NCI-H2171 (cell line): ENCODE data around the gene ATP9B.

Source experiments
- DNase-seq: peaks from one replicate; lab custom pipeline; 2025; lab: John Stamatoyannopoulos, UW

ATP9B gene

DNA sequence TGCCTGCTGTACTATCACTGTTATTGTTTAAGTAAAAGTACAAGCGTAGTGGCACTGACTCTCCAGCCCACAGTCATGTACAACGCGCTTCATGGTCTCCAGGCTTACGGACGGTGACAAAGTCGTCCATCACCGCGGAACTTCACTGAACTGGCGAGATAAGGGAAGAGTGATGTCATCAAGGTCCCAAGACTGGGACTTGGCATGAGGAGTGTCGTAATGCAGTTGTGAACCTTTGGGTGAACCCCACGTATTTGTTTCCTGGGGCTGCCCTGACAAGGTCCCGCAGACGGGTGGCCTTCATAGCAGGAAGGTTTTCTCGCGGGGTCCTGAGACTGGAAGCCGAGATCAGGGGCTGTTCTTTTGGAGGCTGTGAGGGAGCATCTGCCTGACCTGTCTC, 343.8 kb downstream of the ATP9B start:
- no peak for DNase-seq

DNA sequence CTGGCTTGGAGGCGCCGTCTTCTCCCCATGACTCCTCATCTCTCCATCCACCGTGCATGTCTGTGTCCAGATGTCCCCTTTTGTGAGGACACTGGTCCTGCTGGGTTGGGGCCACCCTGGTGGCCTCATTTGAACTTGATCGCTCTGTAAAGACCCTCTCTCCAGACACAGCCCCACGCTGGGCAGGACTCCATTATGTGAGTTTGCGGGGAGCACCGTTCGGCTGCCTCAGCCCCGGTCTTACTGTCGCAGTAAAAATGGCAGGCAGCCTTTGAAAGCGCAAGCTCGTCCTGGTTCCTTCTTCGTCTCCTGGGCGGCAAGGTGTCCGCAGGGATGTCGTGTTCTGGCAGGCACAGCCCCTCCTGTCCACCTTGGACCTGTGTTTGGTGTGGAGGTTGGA, 344.2 kb downstream of the ATP9B start:
- DNase-seq: no peak

DNA sequence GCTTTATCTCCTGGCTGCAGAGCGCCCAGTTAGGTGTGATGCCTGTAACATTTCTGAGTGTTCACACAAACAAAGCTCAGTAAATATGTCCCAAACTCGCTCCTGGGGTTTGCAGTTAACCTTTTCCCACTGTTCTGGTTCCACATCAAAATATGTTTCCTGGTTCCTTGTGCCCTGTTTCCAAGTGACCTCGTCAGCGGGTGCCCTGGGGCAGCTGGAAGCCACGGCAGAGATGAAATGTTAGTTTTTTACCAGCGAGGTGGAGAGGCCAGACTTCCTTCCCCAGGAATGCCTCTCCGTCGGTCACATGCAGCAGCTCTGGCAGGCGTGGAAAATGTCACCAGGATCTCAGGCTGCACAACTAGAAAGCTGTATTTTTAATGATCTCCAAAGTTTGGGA, 344.7 kb downstream of the ATP9B start:
- DNase-seq: no peak

DNA sequence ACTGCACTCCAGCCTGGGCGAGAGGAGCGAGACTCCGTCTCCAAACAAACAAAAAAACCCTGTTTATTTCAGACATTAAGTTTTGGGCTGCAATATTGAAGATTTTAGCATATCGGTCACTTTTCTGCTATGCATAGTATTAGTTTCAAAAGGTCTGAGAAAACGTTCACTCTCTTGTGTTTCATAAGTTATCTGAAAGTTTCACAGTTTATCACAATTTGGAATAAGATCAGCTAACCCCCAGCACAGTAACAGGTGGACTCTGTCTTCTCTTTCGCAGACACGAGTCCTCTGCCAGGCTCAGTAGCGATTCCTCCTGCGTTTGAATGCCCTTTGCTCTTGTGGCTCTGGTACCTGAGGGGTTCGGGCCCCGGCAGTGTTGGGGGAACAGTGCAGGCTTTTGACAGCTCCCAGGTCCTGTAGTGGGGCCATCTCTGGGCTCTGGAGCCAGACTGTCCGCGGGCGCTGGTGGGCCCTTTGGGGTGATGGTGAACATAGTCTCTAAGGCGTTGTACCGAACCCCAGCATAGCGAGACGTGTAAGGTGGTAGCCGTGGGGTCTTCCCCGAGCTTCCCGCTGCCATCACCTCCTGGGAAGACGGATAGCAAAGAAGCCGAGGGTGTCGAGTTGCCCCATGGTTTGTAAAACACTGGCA, 347.0 kb downstream of the ATP9B start:
- no peak for DNase-seq

DNA sequence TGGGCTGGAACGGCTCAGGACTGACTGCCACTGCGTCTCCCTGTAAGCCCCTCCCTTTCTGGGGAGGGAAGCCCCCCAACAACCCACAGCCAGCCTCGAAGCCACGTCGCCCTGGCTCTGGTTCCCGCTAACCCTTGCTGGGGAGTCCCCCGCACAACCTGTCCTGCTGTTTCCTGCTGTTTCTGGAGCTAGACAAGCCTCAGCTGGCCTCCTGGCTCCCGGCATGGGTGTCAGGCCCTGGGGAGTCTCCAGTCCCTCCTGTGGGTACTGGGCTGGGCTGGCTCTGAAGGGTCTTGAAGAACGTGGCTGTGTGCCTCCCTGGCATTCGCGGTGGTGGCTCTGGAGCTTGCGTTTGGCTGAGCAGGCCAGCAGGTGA, 347.5 kb downstream of the ATP9B start:
- DNase-seq: no peak

DNA sequence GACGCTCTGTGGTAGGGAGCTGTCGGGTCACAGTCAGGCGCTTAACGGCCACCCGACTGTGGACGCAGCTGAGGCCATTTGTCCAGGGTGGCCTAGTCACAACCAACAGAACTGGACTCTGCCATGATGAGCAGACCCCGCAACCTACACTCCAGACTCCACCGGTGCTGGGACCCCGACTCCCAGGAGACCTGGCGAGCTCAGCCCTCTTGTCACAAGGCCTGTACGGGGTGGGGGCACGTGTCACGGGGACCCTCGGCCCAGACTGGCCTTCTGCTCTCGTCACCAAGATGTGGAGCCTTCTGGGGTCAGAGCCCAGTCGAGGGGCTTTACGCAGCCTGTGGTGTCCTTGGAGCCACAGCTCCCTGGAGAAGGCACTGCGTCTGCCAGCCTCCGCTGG, 349.0 kb downstream of the ATP9B start:
- no peak for DNase-seq

DNA sequence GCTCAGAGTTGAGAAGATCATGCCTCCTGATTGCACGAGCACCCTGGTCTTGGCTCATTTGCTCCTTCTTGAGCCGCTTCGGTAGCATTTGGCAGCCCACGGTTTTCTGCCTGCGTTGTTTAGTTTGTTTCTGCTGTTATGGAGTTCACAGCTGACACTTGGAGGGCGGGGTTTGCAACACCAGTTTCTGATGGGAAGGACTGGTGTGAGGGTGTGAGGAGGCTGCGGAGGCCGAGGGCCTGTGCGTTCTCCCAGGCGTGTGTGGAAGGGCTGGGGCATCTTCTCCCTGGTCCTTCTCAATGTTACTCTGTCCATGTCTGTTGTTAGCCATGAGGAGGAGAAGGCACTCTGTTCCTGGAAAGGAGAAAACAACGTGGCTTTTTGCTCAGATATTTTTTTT, 349.4 kb downstream of the ATP9B start:
- DNase-seq: no peak

DNA sequence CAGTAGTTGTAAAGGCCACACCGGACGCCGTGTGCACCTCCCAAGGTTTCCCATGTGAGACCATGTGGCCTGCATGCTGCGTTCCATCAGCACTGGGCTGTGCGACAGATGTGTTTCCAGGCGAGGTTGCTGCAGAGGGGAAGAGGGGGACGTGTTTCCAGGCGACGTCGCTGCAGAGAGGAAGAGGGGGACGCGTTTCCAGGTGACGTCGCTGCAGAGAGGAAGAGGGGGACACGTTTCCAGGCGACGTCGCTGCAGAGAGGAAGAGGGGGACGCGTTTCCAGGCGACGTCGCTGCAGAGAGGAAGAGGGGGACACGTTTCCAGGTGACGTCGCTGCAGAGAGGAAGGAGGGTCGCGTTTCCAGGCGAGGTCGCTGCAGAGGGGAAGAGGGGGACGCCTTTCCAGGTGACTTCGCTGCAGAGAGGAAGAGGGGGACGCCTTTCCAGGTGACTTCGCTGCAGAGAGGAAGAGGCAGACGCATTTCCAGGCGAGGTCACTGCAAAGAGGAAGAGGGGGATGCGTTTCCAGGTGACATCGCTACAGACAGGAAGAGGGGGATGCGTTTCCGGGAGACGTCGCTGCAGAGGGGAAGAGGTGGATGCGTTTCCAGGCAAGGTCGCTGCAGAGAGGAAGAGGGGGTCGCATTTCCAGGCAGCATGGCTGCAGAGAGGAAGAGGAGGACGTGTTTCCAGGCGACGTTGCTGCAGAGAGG, 351.0 kb downstream of the ATP9B start:
- DNase-seq: peak; percentile 18

DNA sequence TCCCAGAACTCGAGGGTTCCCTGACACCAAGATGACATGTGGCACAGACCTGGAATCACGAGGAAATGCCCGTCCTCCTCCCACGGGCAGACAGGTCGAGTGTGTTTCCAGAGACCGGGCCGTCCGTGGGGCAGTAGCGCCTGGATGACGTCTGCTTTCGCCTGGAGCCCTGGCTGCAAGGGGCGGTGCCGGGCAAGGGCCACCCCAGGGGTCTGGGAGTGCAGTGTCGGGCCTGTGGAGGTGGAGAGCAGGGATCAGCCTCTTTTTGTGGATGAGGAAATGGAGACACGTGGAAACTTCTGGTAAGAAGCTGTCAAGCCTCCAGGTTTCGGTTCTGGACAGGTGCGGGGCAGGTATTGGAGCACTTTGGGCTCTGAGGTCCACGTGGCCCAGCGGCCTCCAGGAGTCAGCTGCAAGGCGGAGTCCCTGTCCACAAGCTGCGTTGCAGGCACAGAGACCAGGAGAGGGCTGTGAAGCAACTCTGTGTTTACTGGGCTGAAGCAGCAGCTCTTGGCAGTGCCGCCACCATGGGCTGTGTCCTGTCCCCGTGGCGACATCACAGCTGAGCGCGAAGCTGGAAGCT, 352.2 kb downstream of the ATP9B start:
- no peak for DNase-seq

DNA sequence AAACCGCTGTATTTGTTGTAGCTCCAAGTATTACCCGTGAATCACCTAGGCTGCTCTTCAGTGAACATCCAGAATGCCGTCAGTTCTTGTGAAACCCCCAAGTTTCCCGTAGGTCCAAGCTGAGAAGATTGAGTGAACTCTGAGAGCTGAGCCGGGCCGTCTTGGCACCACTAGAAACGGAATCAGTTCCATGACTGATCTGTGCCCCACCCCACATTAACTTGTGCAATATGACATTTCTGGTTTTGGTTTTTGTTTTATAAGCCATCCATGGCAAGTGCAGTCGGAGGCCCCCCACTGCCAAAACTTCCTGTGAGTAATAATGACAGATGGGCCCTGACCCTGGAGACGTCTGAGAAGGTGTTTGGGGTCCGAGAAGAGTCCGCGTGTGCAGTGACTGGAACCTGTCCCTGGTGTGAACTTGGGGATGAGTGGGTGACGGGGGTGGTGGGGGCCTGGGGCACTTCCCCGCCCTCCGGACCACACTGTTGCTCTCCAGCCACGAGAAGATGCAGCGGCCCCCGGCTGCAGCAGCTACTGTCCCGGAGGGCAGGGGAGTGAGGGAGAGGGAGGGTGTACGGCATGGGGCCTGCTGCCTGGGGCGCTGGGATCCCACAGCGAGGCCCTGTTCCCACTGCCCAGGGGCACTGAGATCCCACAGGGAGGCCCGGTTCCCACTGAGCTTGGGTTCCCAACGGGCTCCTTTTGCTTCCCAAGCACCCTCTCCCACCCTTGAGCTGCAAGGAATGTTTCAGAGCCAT, 353.0 kb downstream of the ATP9B start:
- DNase-seq: no peak

DNA sequence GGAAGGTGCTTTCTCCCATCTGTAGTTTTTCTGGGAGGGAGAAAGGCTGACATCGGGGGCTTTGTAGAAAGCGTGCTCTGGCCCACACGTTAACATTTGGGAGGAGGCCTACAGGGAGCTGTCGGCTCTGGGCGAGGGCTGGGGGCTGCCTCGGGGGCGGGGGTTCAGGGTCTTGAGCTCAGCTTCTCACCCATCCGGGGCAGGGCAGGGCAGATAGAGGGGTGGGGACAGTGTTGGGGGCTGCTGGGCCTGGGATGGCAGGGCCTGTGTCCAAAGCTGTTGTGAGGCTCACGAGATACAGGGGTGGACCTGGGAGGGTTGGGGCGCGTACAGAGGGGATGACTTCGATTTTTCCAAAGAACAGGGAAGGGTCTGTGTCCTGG, 353.6 kb downstream of the ATP9B start:
- DNase-seq: no peak

DNA sequence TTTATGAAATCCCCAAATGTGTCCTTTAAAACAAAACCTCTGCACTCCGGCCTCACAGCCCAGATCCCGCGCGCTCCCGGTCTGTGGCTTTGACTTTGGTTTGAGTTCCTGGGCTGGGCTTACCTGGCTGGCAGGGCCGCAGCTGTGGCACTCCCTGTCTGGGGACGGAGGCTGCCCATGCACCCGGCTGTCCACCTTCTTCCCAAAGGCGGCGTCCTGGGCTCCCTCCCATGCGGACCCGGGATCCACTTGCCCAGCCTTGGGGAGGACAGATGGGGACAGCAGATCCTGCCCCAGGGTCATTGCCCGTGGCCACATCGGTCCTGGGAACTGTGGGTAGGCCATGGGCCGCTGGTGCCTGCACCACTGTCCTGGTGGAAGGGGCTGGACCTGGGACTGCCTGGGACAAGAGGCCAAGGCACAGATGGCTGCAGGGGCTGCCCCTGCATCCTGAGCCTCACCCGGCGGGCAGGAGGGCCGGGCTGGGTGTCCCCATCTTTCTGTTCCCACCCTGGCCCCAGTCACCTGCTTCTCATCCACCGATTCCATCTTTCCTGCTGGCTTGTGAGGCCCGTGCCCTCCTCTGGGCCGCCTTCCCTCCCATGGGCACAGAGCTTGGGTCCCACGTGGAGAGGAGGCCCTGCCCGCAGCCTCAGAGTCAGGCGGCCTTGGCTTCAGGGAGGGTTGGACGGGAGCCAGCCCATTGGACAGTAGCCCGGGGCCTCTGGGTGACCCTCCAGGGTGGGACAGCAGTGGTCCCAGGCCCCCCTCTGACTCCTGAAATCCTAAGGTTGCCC, 354.2 kb downstream of the ATP9B start:
- DNase-seq: no peak

DNA sequence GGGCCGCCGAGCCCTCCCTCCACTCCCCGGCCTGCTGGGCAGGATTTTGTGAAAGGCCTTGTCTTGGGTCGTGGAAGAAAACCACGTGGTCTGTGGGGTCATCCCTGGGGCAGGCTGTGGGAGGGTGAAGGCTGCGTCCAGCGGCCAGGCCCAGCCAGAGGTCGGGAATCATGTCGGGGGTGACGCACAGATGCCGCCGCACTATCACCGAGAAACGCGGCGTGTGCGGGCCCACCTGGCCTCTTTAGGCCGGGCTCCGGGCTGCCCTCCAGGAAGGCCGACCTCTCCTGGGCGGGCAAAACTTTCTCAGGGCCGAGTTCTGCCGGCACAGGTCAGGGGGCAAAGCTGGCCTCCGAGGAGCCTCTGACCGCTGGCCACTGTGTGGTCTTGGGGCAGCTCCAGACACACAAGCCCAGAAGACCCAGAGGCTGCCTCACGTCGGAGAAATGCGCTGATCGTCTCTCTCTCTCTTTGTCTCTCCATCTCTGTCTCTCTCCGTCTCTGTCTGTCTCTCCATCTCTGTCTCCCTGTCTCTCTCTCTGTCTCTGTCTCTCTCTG, 354.9 kb downstream of the ATP9B start:
- DNase-seq: no peak

DNA sequence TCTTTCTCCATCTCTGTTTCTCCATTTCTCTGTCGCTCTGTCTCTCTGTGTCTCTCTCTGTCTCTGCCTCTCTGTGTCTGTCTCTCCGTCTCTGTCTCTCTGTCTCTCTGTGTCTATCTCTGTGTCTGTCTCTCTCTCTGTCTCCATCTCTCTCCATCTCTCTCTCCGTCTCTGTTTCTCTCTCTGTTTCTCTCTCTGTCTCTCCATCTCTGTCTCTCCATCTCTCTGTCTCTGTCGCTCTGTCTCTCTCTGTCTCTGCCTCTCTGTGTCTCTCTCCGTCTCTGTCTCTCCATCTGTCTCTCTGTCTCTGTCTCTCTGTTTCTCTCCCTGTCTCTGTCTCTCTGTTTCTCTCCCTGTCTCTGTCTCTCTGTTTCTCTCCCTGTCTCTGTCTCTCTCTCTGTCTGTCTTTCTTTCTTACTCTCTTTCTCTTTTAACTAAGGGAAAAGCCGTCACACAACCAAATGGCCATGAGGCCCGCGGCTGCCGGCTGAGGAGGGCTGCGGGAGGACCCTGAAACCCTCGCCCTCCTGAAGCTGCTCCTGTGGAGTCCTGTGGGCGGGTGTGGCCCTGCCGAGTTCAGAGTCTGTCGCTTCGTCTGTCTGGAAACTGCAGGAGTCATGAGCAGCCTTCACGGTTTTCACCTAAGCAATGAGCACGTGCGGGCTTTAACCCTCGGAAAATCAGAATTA, 355.8 kb downstream of the ATP9B start:
- no peak for DNase-seq

DNA sequence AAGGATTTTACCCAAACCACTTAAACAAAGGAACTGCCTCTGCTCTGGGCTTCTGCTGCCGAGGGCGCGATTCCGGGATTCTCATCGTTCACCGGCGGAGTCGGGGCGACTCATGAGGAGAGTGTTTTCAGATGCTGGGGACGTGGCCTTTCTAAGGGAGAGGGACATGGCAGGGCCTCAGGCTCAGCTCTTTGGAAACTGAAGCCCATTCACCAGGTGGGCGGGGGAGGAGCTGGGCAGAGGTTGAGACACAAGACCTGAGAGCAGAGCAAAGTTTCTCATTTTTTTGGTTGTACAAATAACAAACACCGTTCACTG, 356.3 kb downstream of the ATP9B start:
- no peak for DNase-seq

DNA sequence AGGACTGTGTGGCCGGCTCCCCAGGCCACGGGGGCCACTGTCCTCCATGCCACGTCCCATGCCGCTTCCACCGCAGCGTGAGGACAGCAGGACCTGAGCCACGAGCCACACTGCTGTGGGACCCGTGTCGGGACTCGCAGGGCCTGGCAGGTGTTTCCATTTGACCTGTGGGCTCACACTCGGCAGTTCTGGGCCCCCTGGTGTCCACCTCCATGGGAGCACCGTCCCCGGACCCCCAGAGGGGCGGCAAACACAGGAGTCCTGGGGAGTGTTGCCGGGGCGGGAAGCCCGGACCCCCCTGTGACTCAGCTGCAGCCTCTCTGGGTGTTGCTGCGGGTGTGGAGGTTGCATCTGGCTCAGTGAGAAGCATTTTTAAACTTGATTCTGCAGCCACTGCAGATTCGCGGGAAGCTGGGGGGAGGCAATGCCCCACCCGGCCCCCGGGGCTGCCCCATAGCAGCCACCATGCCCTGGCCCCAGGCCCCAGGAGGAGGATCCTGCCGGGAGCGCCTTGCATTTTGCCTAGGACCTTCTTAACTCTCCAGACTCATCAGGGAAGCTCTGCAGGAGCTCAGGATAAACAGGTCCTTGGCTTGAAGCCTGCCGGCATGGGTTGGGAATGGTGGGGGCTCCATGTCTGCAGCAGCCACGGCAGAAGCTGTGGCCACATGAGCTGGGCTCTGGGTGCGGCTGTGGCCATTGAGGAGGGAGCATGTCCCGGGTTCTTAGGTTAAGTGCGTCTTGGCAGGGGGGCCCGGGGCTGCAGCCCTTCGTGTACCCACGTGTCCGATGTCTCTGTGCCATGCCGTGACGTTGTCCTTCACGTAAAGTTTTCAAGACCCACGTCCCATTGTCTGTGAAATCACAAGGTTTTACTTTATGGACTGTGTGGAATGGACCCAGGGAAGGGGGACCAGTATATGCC, 357.4 kb downstream of the ATP9B start:
- no peak for DNase-seq

DNA sequence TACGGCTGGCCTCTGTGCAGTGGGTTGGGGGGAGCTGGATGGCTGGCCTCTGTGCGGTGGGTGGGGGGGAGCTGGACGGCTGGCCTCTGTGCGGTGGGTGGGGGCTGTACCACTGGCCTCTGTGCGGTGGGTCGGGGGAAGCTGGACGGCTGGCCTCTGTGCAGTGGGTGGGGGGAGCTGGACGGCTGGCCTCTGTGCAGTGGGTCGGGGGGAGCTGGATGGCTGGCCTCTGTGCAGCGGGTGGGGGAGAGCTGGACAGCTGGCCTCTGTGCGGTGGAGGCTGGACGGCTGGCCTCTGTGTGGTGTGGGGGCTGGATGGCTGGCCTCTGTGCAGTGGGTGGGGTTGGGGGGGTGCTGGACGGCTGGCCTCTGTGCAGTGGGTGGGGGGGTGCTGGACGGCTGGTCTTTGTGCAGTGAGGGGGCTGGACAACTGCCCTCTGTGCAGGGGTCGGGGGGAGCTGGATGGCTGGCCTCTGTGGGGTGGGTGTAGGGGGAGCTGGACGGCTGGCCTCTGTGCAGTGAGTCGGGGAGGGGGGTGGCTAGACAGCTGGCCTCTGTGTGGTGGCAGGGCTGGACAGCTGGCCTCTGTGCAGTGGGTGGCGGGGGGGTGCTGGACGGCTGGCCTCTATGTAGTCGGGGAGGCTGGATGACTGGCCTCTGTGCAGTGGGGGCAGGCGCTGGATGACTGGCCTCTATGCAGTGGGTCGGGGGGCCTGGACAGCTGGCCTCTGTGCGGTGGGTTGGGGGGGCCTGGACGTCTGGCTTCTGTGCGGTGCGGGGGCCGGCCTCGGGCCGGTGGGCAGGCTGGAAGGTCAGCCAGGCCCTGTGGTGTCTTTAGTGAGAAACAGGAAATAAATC, 358.4 kb downstream of the ATP9B start:
- no peak for DNase-seq
